ENCODE results near the gene RPH3AL. TPM values are rescaled to one million over a fixed set of nuclear protein-coding genes. Genes with fewer than 3 reads are reported as not detected.

RPH3AL gene
- total and polyA plus RNA-seq, 2 donors from 2014 or later: 18.1 to 55.9 TPM

- Histone ChIP-seq H3K9me3 (ENCODE audit: control insufficient read depth in 2 of 3, insufficient read depth in 1 of 3, low read length in 3 of 3) (no peaks in the 10 kb centered on the region), H3K27ac (ENCODE audit: low read depth in 2 of 2, low read length in 2 of 2) (peak overlapping the region; percentile 51 to 60), H3K27me3 (ENCODE audit: control insufficient read depth, insufficient read depth, low read length) (no peaks in the 10 kb centered on the region), H3K4me1 (ENCODE audit: control insufficient read depth in 2 of 3, insufficient read depth in 2 of 3, low read depth in 1 of 3, low read length in 3 of 3) (peaks cover 4 to 6% (median 5%) of the 10 kb centered on the region in 3 donors), H3K9ac (ENCODE audit: low read length in 3 of 3) (no peak overlapping the region), H3K36me3 (ENCODE audit: control insufficient read depth in 2 of 3, insufficient read depth in 3 of 3, low read length in 3 of 3) (no peaks in the 10 kb centered on the region), H3K4me3 (ENCODE audit: low read length in 3 of 3) (peak overlapping the region in 2 of 3 donors; percentile 29 to 58)
- DNase-seq (peak; percentile 52 to 92 (median 74)), FAIRE-seq (no peak)
- TF ChIP-seq CTCF (IDR thresholded peaks at IDR 0.05; ENCODE audit: borderline replicate concordance, extremely low read depth, insufficient read depth): no peak
- intact Hi-C loops (cut with DNase I): no loop called here
Measured at GRCh38 chr17:385178-385835, 32.7 kb upstream of the RPH3AL start.

- H3K9me3 ChIP-seq (ENCODE audit: control insufficient read depth in 2 of 3, insufficient read depth in 1 of 3, low read length in 3 of 3): no peaks in the 10 kb centered on the region
- intact Hi-C loops (cut with DNase I): no loop called here
- TF ChIP-seq CTCF (IDR thresholded peaks at IDR 0.05; ENCODE audit: borderline replicate concordance, extremely low read depth, insufficient read depth): no peak
- H3K4me1 ChIP-seq (ENCODE audit: control insufficient read depth in 2 of 3, insufficient read depth in 2 of 3, low read depth in 1 of 3, low read length in 3 of 3): peaks cover 4 to 6% (median 5%) of the 10 kb centered on the region in 3 donors
- FAIRE-seq (no peak), DNase-seq (peak in 3 of 5 donors; percentile 38 to 54 (median 39))
- H3K36me3 ChIP-seq (ENCODE audit: control insufficient read depth in 2 of 3, insufficient read depth in 3 of 3, low read length in 3 of 3): no peaks in the 10 kb centered on the region
- no peaks in the 10 kb centered on the region for H3K27me3 ChIP-seq (ENCODE audit: control insufficient read depth, insufficient read depth, low read length)
- H3K27ac ChIP-seq (ENCODE audit: low read depth in 2 of 2, low read length in 2 of 2): peak overlapping the region; percentile 51 to 60
- no peak overlapping the region for H3K9ac ChIP-seq (ENCODE audit: low read length in 3 of 3)
- H3K4me3 ChIP-seq (ENCODE audit: low read length in 3 of 3): peak overlapping the region in 2 of 3 donors; percentile 29 to 58
Measured at GRCh38 chr17:384622-385177, 32.1 kb upstream of the RPH3AL start.

GRCh38 chr17:383771-384621 lies 31.4 kb upstream of the RPH3AL start:
- H3K27me3 ChIP-seq (ENCODE audit: control insufficient read depth, insufficient read depth, low read length): no peaks in the 10 kb centered on the region
- intact Hi-C loops (cut with DNase I): no loop called here
- no peaks in the 10 kb centered on the region for H3K9me3 ChIP-seq (ENCODE audit: control insufficient read depth in 2 of 3, insufficient read depth in 1 of 3, low read length in 3 of 3)
- FAIRE-seq (no peak), DNase-seq (peak in 1 of 5 donors; percentile 23)
- H3K27ac ChIP-seq (ENCODE audit: low read depth in 2 of 2, low read length in 2 of 2): no peak overlapping the region
- TF ChIP-seq CTCF (IDR thresholded peaks at IDR 0.05; ENCODE audit: borderline replicate concordance, extremely low read depth, insufficient read depth): no peak
- no peak overlapping the region for H3K4me3 ChIP-seq (ENCODE audit: low read length in 3 of 3)
- no peaks in the 10 kb centered on the region for H3K36me3 ChIP-seq (ENCODE audit: control insufficient read depth in 2 of 3, insufficient read depth in 3 of 3, low read length in 3 of 3)
- H3K9ac ChIP-seq (ENCODE audit: low read length in 3 of 3): no peak overlapping the region
- peaks cover 4 to 6% (median 5%) of the 10 kb centered on the region in 3 donors for H3K4me1 ChIP-seq (ENCODE audit: control insufficient read depth in 2 of 3, insufficient read depth in 2 of 3, low read depth in 1 of 3, low read length in 3 of 3)
